Esophagus (tissue), 2 donors: ENCODE results near the gene HNRNPH1. TPM values are rescaled to one million over a fixed set of nuclear protein-coding genes. Genes with fewer than 3 reads are reported as not detected.

ENCODE experiments used
- H3K27ac ChIP-seq, 2 donors: one replicate each; pipeline ENCODE4 v1.5.1; 2013; ENCODE audit warnings: low read depth in 2 of 2, mild to moderate bottlenecking in 2 of 2, inconsistent platforms in 1 of 2, low read length in 1 of 2, moderate library complexity in 1 of 2
- H3K27me3 ChIP-seq, 2 donors: one replicate each; pipeline ENCODE4 v1.6.1; 2013; ENCODE audit warnings: low read length in 2 of 2, control low read depth in 1 of 2, mild to moderate bottlenecking in 1 of 2; ENCODE audit not compliant: insufficient read depth in 2 of 2, control insufficient read depth in 1 of 2
- H3K36me3 ChIP-seq, 2 donors: one replicate each; pipeline ENCODE4 v1.6.1; 2013; ENCODE audit warnings: low read length in 1 of 2; ENCODE audit not compliant: control insufficient read depth in 2 of 2, insufficient read depth in 2 of 2
- H3K4me1 ChIP-seq, 2 donors: one replicate each; pipeline ENCODE4 v1.6.1; 2013; ENCODE audit warnings: low read length in 1 of 2; ENCODE audit not compliant: control insufficient read depth in 2 of 2, insufficient read depth in 2 of 2
- H3K4me3 ChIP-seq, 2 donors: one replicate each; pipeline ENCODE4 v1.5.1; 2013; ENCODE audit warnings: low read length in 2 of 2, mild to moderate bottlenecking in 2 of 2, low read depth in 1 of 2, moderate library complexity in 1 of 2
- H3K9me3 ChIP-seq, 2 donors: one replicate each; pipeline ENCODE4 v1.6.1; 2013; ENCODE audit warnings: mild to moderate bottlenecking in 2 of 2, low read depth in 1 of 2, low read length in 1 of 2, moderate library complexity in 1 of 2; ENCODE audit not compliant: control insufficient read depth in 2 of 2, insufficient read depth in 1 of 2
- WGBS, 2 donors: extraction: QIAGEN DNeasy Blood & Tissue Kit; methylation state at CpG; one replicate each; pipeline ENCODE4 v1.1.7; 2013; 5-methylcytosine and 5-hydroxymethylcytosine counted together
- polyA plus RNA-seq, 2 donors: library from polyadenylated mRNA; stranded (reverse); fragments of 200-250 nt; gene quantifications; one replicate each; pipeline ENCODE4 v1.2.3, GENCODE V29; 2013
- donor health status: healthy with polysubstance abuse.
- donor health status: Bipolar disorder and iron deficiency.

HNRNPH1 gene
- polyA plus RNA-seq, 2 donors: 156 to 247 TPM

DNA sequence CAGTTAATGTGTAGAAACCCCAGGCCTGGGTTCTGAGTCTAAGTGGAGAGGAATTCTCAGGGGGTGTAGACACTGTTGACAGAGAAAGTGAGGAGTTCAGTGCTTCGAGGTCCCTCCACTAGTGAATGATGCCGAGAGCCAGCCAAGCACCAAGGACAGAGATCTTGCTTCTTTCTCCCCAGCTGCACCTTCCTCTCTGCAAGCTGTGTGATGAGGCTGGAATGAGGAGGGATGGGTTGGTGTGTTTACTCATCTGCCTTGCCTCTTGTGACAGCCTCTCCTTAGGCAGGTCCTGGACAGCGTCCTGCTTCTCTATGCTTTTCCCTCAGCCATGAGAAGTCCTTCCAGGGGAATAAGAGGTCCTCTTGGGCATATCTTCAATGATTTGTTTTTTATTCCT lies 35.3 kb downstream of the HNRNPH1 start:
- Histone ChIP-seq H3K27ac (no peak overlapping the region), H3K4me3 (no peak overlapping the region), H3K9me3 (no peaks in the 10 kb centered on the region), H3K27me3 (no peaks in the 10 kb centered on the region), H3K36me3 (peaks cover 12 to 19% of the 10 kb centered on the region in 2 donors), H3K4me1 (no peaks in the 10 kb centered on the region)
- WGBS, 2 donors: 84 to 89% methylated on average over 3 of the region's 3 CpGs

DNA sequence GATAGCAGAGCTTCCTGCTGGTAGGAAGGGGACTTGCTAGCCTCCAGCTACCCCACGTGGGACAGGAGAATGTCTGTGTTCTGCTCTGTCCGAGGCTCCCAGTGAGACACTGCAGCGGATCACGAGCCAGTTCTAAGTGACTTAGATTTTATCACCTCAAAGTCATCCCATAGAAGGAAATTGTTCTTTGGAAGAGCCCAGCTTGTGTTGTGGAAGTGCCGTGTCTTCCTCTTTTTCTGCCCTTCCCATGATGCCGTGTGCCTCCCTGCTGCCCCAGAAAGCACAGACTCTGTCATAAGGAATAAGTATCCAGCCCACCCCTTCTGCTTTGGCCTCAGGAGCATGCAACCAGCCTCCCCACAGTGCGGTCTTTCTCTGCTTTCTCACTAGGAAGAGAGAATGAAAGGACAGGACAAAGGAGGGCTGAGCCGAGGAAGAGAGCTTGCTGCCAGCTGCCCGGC lies 37.5 kb downstream of the HNRNPH1 start:
- Histone ChIP-seq H3K9me3 (no peaks in the 10 kb centered on the region), H3K27me3 (no peaks in the 10 kb centered on the region), H3K27ac (no peak overlapping the region), H3K4me3 (no peak overlapping the region), H3K4me1 (no peaks in the 10 kb centered on the region), H3K36me3 (peaks cover 9 to 19% of the 10 kb centered on the region in 2 donors)
- 78 to 86% methylated on average over 9 of the region's 9 CpGs for whole genome bisulfite sequencing, 2 donors

DNA sequence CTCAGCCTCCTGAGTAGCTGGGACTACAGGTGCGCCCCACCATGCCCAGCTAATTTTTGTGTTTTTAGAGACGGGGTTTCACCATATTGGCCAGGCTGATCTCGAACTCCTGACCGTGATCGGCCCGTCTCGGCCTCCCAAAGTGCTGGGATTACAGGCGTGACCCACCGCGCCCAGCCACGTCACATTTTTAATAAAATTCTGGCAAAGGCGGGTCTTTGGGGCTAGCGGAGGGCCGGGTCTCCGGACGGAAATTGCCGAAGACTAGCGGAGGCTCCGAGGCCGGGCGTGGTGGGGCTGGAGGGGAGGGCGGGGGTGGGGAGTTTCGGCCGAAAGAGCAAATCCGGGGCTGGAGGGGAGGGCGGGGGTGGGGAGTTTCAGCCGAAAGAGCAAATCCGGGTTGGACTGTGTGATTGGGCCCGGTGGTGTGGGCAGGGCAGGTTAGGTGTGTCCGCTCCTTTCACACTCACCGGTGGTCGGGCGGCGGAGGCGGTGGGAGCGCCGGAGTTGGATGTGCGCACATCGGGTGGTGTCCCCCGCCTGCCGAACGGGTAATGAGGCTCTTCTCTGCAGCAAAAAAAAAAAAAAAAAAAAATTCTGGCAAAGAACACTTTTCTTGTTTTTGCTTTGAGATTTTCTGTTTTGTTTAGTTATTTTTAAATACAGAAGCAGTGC lies 46.0 kb downstream of the HNRNPH1 start:
- Histone ChIP-seq H3K27ac (no peak overlapping the region), H3K27me3 (no peaks in the 10 kb centered on the region), H3K9me3 (no peaks in the 10 kb centered on the region), H3K4me3 (no peak overlapping the region), H3K4me1 (no peaks in the 10 kb centered on the region), H3K36me3 (peaks cover 5 to 7% of the 10 kb centered on the region in 2 donors)
- WGBS, 2 donors: 95 to 96% methylated on average over 42 of the region's 42 CpGs

DNA sequence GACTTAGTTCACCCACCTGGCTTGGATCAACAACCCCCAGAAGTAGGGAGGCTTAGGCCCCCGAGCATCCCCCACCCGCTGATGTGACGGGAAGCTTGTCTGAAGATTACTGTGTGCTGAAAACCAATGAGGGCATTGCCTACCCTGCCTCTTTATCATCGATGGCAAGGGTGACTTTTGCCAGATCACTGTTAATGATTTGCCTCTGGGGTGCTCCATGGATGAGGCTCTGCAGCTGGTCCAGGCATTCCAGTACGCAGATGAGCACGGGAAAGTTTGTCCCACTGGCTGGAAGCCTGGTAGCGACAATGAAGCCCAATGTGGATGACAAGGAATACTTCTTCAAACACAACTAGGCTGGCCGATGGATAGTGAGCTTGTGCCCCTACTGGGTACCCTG lies 51.1 kb downstream of the HNRNPH1 start:
- no peak overlapping the region for H3K27ac ChIP-seq
- H3K27me3 ChIP-seq: no peaks in the 10 kb centered on the region
- no peaks in the 10 kb centered on the region for H3K9me3 ChIP-seq
- H3K36me3 ChIP-seq: peaks cover 11 to 29% of the 10 kb centered on the region in 2 donors
- WGBS, 2 donors: 84 to 88% methylated on average over 8 of the region's 8 CpGs
- no peaks in the 10 kb centered on the region for H3K4me1 ChIP-seq
- no peak overlapping the region for H3K4me3 ChIP-seq

DNA sequence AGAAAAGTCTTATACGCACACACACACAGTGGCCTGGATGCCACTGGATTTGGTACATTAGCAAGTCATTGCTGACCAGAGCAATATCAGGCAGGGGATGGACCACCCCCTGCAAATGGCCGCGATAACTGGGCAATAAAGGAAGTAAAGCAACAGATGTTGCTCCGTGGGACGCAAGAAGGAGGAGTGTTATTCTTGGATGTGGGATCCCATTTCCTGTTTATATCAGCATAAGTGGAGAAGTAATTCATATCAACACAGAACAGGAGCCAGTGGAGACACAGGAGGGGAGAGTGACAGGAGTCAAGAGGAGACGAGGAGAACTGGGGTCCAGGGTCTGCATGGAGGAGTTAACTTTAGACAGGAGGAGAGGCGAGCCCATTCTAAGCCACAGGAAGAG lies 54.8 kb downstream of the HNRNPH1 start:
- Histone ChIP-seq H3K36me3 (peaks cover 10 to 27% of the 10 kb centered on the region in 2 donors), H3K27ac (no peak overlapping the region), H3K4me3 (no peak overlapping the region), H3K27me3 (no peaks in the 10 kb centered on the region), H3K9me3 (no peaks in the 10 kb centered on the region), H3K4me1 (no peaks in the 10 kb centered on the region)
- 71 to 73% methylated on average over 7 of the region's 7 CpGs for WGBS, 2 donors

DNA sequence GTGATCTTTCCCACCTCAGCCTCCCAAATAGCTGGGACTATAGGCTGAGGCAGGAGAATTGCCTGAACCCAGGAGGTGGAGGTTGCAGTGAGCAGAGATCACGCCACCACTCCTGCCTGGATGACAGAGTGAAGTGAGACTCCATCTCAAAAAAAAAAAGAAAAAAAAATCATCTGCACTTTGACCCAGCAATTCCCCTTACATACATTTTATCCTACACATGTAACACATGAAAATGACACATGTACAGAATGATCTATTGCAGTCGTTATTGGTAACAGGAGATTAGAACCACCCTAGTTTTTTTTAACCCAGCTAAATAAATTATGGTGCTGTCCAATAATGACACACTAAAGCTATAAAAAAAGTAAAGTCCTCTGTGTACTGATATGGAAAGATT lies 58.9 kb downstream of the HNRNPH1 start:
- WGBS, 2 donors: 49 to 87% methylated on average over 2 of the region's 2 CpGs
- H3K27ac ChIP-seq: no peak overlapping the region
- peaks cover 3 to 18% of the 10 kb centered on the region in 2 donors for H3K36me3 ChIP-seq
- H3K27me3 ChIP-seq: no peaks in the 10 kb centered on the region
- H3K9me3 ChIP-seq: no peaks in the 10 kb centered on the region
- peaks cover 0 to 6% of the 10 kb centered on the region in 2 donors for H3K4me1 ChIP-seq
- H3K4me3 ChIP-seq: no peak overlapping the region

Other genes with a start within 250 kb of the HNRNPH1 start
- gene RUFY1, start 73.1 kb downstream of the HNRNPH1 start, polyA plus RNA-seq: 10 to 100 TPM; 30.1 to 31.9 TPM
- under 1 TPM; 0.05 to 0.12 TPM for gene CBY3, start 57.4 kb upstream of the HNRNPH1 start, polyA plus RNA-seq
- 10 to 100 TPM; 68.4 to 87.5 TPM for gene CANX, start 75.3 kb upstream of the HNRNPH1 start, polyA plus RNA-seq
- gene MAML1, start 109.2 kb upstream of the HNRNPH1 start, polyA plus RNA-seq: 1 to 10 TPM; 7.1 to 7.9 TPM
- 1 to 10 TPM; 3.0 to 6.5 TPM for gene LTC4S, start 170.3 kb upstream of the HNRNPH1 start, polyA plus RNA-seq
- gene MGAT4B, start 183.2 kb upstream of the HNRNPH1 start, polyA plus RNA-seq: 10 to 100 TPM; 59.2 to 66.8 TPM
- gene SQSTM1, start 197.2 kb upstream of the HNRNPH1 start, polyA plus RNA-seq: 100 to 1,000 TPM in 1 of 2 donors, 10 to 100 TPM in 1; 94.8 to 111 TPM
- gene MRNIP, start 235.1 kb upstream of the HNRNPH1 start, polyA plus RNA-seq: 10 to 100 TPM; 12.2 to 31.5 TPM